Left renal pelvis (tissue), 4 donors: ENCODE measurements around the gene CSNK2A1. TPM values are rescaled to one million over a fixed set of nuclear protein-coding genes. Genes with fewer than 3 reads are reported as not detected.
A peak's percentile ranks its signal among the peaks of the same experiment; 100 is the strongest.
"Not testable (repeated sequence)": the region's sequence is repeated elsewhere in the genome, so short reads cannot be mapped to it uniquely, and the experiment has no call there.

Experiments used
- DNase-seq, 4 donors: peaks; one replicate each; pipeline ENCODE4 v3.0.0-alpha.2; 2013; ENCODE audit warnings: low read depth in 4 of 4, low spot score in 3 of 4
- polyA plus RNA-seq, 4 donors: library from polyadenylated mRNA; unstranded; fragments of 120-200 nt; gene quantifications; one replicate each; pipeline ENCODE4 v1.2.1, GENCODE V29; 2013; ENCODE audit not compliant: insufficient read length in 4 of 4

The CSNK2A1 gene
- polyA plus RNA-seq, 4 donors = 111 to 158 (median 146) TPM

DNA sequence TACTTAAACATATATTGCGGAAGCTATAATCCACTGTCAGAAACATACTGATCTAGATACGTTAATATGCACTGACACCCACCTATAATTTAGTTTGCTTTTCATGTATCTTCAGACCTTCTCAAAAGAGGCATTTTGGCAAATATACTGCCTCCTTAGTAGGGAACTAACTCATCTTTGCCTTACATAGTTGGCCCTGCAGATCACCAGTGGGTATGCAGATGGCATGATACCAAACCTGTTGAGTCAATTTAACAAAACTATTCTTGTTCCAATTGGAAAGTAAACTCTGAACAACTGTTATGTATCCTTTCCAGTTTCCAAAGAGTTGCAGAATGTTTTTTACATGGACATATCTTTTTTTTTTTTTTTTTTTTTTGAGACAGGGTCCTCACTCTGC, 45.6 kb downstream of the CSNK2A1 start:
- DNase-seq = no peak

DNA sequence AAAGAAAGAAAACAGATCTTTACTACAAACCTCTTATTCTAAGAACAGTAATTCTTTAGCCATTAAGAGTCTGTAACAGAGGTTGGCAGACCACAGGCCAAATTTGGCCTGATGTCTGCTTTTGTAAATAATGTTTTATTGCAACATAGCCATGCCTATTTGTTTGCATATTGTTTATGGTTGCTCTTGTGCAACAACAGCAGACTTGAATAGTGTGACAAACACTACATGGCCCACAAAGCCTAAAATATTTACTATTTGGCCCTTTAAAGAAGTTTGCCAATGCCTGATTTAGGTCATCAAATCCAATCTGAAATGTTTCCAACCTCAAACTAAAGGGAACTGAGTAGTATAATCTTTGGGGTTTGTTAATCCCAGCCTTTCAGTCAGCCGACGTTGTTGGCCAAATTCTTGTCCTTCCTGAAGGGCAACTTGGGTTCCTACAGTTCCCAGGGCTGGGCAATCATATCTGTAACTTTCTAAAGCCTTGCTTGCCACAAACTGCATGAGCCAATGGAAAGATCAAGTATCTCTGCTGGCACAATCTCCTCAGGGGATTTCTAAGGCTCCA, 47.4 kb downstream of the CSNK2A1 start:
- no peak for DNase-seq

DNA sequence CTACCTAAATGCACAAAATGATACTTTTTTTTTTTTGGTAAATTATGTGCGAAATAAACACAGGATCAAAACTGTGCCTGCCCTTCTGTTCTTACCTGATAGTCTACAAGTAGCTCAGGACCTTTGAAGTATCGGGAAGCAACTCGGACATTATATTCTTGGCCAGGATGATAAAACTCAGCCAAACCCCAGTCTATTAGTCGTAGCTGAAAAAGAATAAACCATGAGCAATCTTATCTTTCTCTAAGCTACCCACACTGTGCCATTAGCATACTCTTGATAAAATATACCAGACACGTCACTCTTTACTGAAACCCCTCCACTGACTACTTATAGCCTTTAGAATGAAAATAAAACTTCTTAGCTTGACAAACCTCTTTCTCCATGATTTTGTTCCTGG, 51.4 kb downstream of the CSNK2A1 start:
- DNase-seq = no peak

GRCh38 chr20:487655-488054, 55.9 kb downstream of the CSNK2A1 start:
- DNase-seq = no peak

GRCh38 chr20:483815-484644, 59.6 kb downstream of the CSNK2A1 start:
- no peak for DNase-seq

DNA sequence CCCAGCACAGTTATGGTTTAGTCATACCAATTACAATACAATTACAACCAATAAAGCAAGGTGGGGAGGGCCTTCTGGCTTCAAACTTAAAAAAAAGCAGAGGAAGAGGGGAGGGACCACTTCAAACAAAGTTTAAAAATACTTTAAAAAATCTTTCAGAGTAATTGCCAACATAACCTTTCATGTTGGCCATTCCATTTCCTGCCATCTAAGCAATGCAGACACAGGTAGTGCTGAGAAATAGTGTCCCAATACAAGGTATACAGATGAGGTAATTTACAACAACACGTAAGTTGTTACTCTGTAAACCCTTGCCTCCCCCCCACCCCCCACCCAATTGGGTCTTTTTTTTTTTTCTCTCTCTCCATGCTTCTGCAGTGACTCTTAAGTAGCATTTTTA, 62.4 kb downstream of the CSNK2A1 start:
- DNase-seq = no peak

- no peak for DNase-seq
Measured at GRCh38 chr20:480044-480443, 63.5 kb downstream of the CSNK2A1 start.

GRCh38 chr20:479487-479886, 64.1 kb downstream of the CSNK2A1 start:
- DNase-seq = no peak

- DNase-seq = peak in 1 of 4 donors; percentile 16
Measured at GRCh38 chr20:478949-479429, 64.6 kb downstream of the CSNK2A1 start.

DNA sequence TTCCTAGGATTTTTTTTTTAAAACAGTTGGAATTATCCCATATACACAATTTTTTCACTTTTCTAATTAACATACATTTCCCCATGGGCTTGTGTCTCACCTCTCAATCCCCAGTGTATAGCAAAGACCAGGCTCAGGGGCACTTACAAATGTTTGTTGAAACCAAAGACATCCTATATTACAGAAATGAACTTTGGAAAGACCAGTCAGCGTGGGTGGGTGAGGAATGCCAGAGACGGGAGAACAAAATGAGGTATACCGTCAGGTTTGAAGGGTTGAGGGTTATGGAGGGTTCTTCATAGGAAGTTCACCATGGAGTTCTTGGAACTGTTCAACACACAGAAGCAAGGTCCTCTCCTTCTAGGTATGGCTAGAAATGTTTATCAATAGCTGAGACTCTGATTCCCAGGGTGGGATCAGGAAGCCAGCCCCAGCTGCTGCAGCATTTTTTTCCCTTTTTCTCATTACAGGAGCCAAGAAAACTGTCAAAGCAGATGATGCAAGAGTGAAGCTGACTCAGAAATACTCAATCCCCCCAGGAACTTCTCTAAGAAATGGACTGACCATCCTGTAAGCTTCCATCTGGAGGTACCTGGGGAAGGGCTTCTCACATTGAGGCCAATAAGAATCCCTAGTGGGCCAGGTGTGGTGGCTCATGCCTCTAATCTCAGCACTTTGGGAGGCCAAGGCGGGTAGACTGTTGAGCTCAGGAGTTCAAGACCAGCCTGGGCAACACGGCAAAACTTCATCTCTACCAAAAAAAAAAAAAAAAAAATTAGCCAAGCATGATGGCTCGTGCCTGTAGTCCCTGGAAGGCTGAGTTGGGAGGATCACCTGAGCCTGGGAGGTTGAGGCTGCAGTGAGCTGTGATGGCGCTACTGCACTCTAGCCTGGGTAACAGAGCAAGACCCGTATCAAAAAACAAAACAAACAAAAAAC, 65.3 kb downstream of the CSNK2A1 start:
- DNase-seq = no peak

GRCh38 chr20:476561-477249, 66.9 kb downstream of the CSNK2A1 start:
- not testable (repeated sequence) for DNase-seq

- no peak for DNase-seq
Measured at GRCh38 chr20:475463-476357, 67.9 kb downstream of the CSNK2A1 start.

DNA sequence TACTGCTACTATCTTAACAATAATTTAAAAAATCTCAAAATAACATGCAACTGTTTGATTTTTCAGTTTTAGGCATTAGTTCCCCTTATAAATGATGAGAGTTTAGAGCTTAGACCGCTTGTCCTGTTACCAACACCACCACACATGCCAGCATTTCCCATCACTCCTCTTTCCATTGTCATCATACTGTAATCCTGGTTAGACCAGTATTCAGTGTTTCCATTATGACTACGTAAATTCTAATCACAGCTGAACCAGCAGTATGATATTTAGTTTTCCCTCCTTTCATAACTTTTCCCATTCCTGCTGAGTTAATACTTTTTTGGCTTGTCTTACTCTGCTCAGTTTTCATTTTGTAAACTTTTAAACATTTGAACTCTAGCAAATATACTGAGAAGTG, 69.0 kb downstream of the CSNK2A1 start:
- DNase-seq = no peak

- DNase-seq = no peak
Measured at GRCh38 chr20:472889-473292, 70.7 kb downstream of the CSNK2A1 start.

DNA sequence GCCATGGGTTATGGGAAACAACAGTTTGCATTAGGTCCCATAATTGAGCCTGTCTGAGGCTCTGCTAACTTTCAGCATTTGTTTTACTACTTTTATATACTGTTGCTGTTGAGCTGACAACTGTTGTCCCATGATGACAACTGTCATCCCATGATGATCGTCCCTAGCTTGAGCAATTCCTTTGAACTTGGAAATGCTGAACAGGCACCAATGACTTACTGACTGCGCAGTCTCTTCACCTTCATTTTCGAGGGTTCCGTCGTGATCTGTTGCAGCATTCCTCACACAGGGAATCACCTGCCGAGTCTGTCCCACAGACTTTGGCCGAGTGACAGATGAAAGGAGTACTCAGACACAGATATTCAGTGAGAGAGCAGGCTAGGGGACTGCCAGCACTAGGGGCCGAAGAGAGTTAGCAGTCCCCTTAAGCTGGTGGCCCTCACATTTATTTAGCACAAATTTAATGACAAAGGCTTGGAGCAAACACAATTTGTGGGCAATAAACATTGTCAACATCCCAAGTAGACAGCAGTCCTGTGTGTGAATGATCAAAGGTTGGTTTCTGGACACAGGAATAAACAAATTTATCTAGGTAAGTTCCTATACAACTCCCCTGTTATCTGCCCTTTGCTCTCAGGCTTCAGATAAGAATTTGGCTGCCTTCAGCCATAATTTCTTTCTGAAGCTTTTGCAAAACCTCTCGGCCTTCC, 71.3 kb downstream of the CSNK2A1 start:
- no peak for DNase-seq

- no peak for DNase-seq
Measured at GRCh38 chr20:469746-470490, 73.7 kb downstream of the CSNK2A1 start.

DNA sequence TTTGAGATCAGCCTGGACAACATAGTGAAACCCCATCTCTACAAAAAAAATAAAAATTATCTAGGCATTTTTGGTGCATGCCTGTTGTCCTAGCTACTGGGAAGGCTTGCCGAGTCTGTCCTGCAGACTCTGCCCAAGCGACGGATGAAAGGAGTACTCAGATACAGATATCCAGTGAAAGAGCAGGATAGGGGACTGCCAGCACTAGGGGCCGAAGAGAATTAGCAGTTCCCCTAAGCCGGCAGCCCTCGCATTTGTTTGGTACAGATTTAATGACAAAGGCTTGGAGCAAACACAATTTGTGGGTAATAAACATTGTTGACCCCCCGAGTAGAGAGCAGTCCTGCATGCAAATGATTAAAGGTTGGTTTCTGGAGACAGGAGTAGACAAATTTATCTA, 75.8 kb downstream of the CSNK2A1 start:
- DNase-seq = no peak
